Adrenal gland (tissue), 12 donors: ENCODE measurements around the gene ACOX3. TPM values are rescaled to one million over a fixed set of nuclear protein-coding genes. Genes with fewer than 3 reads are reported as not detected.

Experiments
- DNase-seq, 7 donors: peaks; one replicate each; pipeline ENCODE4 v3.0.0-alpha.2; 2019 to 2020
- H3K27ac ChIP-seq, 5 donors: fragments of 200-600 bp; sonication (generic) in 4 of 5; 1 replicate in 3 of 5; 2 replicates in 2 of 5; pipeline versions ENCODE4 v1.5.1 to v1.8.0; 2016 to 2020; ENCODE audit warnings: mild to moderate bottlenecking in 1 of 5
- H3K27me3 ChIP-seq: fragments of 200-600 bp; 2 replicates; pipeline ENCODE4 v1.8.0; 2021
- H3K36me3 ChIP-seq, 2 donors: fragments of 200-600 bp; replicated peaks in 1 of 2; 1 replicate in 1 of 2; 2 replicates in 1 of 2; pipeline versions ENCODE4 v1.5.1 to v1.8.0; 2018 to 2022
- H3K4me1 ChIP-seq, 2 donors: fragments of 200-600 bp; replicated peaks in 1 of 2; 1 replicate in 1 of 2; 2 replicates in 1 of 2; pipeline versions ENCODE4 v1.5.1 to v1.8.0; 2018 to 2021
- H3K4me3 ChIP-seq, 4 donors: fragments of 200-600 bp; sonication (generic) in 3 of 4; one replicate each; pipeline ENCODE4 v1.5.1; 2016 to 2018
- H3K9me3 ChIP-seq, 3 donors: fragments of 200-600 bp; sonication (generic) in 1 of 3; replicated peaks in 1 of 3; 1 replicate in 2 of 3; 2 replicates in 1 of 3; pipeline versions ENCODE4 v1.5.1 to v1.8.0; 2016 to 2021
- POLR2A ChIP-seq, 2 donors: fragments of 450-650 bp; IDR thresholded peaks; one replicate each; pipeline ENCODE4 v1.6.1; 2017; ENCODE audit warnings: antibody characterized with exemption in 2 of 2, mild to moderate bottlenecking in 2 of 2, moderate library complexity in 1 of 2
- WGBS, 4 donors: extraction: QIAGEN DNeasy Blood & Tissue Kit in 2 of 4; methylation state at CpG; one replicate each; pipeline versions ENCODE4 v1.1.5 to v1.1.7; 2013 to 2017; 5-methylcytosine and 5-hydroxymethylcytosine counted together
- intact Hi-C, 2 donors: fragments of 100-400 bp; cut with DNase I; formaldehyde crosslinking; loops; one replicate each; pipeline versions ENCODE4 v1.14.1 to v1.15.0; 2022 to 2023
- polyA plus RNA-seq, 3 donors: library from polyadenylated mRNA; stranded (reverse); fragments of 200-250 nt in 2 of 3; fragments of 350-450 nt in 1 of 3; fragmentation: Illumina TruSeq in 1 of 3; extraction: RNeasy Lipid Tissue Mini Kit (QIAGEN cat#74804) in 1 of 3; gene quantifications; one replicate each; pipeline ENCODE4 v1.2.3, GENCODE V29; 2013 to 2014
- total RNA-seq, 9 donors: library from RNA; depleted of rRNA in 4 of 9; stranded (reverse); fragments of >200 nt in 4 of 9; fragments of 120-200 nt in 1 of 9; fragmentation: NEBNext Ultra II Directional in 1 of 9; extraction: Animal tissue kit (Norgen Biotek cat#: 25700) in 1 of 9; gene quantifications; one replicate each; pipeline versions ENCODE4 v1.1.0 to v1.2.4, GENCODE V29; 2013 to 2023
- TF ChIP-seq, protein P1 (sequence below), 6 experiments: fragments of 450-650 bp in 4 of 6; fragments of 200-600 bp in 2 of 6; sonication (generic) in 1 of 6; IDR thresholded peaks; 1 replicate in 5 of 6; 2 replicates in 1 of 6; pipeline versions ENCODE4 v1.5.1 to v1.8.0; 2016 to 2021; ENCODE audit warnings: antibody characterized with exemption in 6 of 6, mild to moderate bottlenecking in 2 of 6, moderate library complexity in 1 of 6
- donor health status: healthy with polysubstance abuse.
- donor health status: Bipolar disorder and iron deficiency.
- donor health status: DM: yes; HTN: yes; CAD: no.
- donor health status: DM: no; HTN: no; CAD: no.
- donor health status: DM: no; HTN: no; CAD: no.
- donor health status: DM: yes; HTN: yes; CAD: no.

The ACOX3 gene
- total and polyA plus RNA-seq, 12 donors, result 10.4 to 44.2 (median 26.3) TPM

DNA sequence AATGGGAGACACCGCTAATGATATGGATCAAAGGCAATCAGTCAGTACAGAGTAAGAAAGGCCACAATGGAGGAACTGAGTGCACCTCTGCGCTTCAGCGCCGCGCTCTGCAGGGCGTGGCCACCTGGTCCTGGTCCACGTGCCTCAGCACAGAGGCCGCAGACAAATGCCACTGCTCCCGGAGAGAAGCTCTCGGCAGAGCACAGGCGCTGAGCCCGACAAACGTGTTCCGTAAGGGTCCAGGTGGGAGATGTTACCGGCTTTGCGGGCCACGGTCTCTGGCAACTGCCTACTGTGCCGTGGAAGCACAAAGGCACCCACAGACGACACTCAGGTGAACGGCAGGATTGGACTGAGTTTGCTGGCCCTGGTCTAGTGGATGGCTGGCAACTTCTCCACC, 68.9 kb downstream of the ACOX3 start:
- DNase-seq, result no peak
- 94 to 97% (median 96%) methylated on average over 9 to 20 of the region's 20 CpGs for WGBS, 4 donors
- H3K4me1 ChIP-seq, result no peaks in the 10 kb centered on the region
- intact Hi-C loops, result no loop called here
- TF ChIP-seq, protein P1, sequence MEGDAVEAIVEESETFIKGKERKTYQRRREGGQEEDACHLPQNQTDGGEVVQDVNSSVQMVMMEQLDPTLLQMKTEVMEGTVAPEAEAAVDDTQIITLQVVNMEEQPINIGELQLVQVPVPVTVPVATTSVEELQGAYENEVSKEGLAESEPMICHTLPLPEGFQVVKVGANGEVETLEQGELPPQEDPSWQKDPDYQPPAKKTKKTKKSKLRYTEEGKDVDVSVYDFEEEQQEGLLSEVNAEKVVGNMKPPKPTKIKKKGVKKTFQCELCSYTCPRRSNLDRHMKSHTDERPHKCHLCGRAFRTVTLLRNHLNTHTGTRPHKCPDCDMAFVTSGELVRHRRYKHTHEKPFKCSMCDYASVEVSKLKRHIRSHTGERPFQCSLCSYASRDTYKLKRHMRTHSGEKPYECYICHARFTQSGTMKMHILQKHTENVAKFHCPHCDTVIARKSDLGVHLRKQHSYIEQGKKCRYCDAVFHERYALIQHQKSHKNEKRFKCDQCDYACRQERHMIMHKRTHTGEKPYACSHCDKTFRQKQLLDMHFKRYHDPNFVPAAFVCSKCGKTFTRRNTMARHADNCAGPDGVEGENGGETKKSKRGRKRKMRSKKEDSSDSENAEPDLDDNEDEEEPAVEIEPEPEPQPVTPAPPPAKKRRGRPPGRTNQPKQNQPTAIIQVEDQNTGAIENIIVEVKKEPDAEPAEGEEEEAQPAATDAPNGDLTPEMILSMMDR (IDR thresholded peaks at IDR 0.05), result no peak
- no peak for TF ChIP-seq POLR2A (IDR thresholded peaks at IDR 0.05)
- no peaks in the 10 kb centered on the region for H3K27me3 ChIP-seq
- no peak overlapping the region for H3K27ac ChIP-seq
- no peaks in the 10 kb centered on the region for H3K36me3 ChIP-seq
- H3K9me3 ChIP-seq, result no peaks in the 10 kb centered on the region
- H3K4me3 ChIP-seq, result no peak overlapping the region

DNA sequence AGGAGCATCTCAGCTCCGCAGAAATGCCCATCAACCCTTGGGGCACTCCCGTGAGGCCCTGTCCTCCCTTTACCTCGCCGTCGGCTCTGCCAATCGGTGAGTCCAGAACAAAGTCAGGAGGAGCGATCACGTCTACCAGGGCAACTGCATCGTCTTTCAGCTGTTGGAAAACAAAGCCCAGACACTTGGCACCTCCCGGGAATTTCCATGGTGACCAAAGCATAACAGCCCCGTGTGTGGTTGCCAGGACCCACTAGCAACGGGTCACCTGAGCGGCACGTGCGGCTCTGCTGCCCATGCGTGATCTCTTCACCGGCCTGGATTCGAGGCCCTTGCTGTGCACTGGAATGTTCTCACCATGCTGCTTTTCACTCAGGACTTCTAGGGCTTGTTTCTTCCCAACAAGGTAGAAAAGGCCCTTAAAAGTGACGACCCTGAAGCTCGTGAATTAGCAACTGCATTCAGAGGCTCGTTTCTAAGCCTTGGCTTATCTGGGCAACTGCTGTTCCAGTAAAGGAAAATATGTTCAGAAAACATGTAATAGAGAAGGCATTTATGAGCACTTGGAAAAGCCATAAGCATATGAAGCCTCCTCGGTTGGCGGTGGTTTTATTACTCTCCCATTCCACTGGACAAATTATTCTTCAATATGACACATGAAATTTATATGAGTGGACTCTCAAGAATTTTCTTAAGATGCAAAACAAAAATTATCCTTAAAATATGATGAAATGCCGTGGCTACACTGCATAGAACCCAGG, 69.5 kb downstream of the ACOX3 start:
- Histone ChIP-seq H3K27me3 (no peaks in the 10 kb centered on the region), H3K27ac (no peak overlapping the region), H3K36me3 (no peaks in the 10 kb centered on the region), H3K4me1 (no peaks in the 10 kb centered on the region), H3K4me3 (no peak overlapping the region), H3K9me3 (no peaks in the 10 kb centered on the region)
- DNase-seq, result no peak
- TF ChIP-seq POLR2A (IDR thresholded peaks at IDR 0.05), result no peak
- TF ChIP-seq, protein P1 (IDR thresholded peaks at IDR 0.05), result no peak
- 87 to 94% (median 92%) methylated on average over 23 to 24 of the region's 24 CpGs for WGBS, 4 donors
- intact Hi-C loops, result no loop called here

DNA sequence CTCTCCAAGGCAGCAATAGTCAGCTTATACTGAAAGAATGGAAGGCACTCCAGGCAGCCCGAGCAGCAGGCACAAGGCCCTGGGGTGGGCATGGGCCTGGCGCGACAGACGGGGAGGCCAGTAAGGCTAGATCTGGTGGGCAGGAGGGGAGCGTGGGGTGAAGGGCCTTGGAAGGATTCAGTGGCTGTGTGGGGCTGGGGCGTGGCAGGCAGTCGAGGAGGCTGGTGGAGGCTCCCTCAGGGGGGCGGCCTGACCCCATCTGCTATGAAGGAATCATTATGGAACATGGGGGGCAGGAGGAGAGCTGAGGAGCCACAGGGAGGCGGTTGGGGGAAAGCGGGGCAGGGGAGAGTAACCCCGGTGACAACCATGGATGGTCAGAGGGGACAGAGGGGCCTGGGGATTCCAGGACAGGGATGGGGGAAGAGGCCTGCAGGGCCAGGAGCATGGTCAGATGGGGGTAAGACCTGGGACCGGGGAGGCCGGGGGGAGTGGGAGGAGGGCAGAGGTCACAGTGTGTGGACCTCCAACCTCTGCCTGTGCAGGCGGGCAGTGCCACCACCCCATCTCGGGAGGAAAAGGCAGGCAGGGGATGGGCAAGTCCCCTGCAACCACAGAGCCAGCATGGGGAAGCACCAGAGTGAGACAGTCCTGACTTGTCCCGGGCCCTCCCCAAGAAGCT, 70.3 kb downstream of the ACOX3 start:
- TF ChIP-seq, protein P1 (IDR thresholded peaks at IDR 0.05), result no peak
- TF ChIP-seq POLR2A (IDR thresholded peaks at IDR 0.05), result no peak
- no peaks in the 10 kb centered on the region for H3K4me1 ChIP-seq
- no peak overlapping the region for H3K27ac ChIP-seq
- peaks cover 0 to 3% of the 10 kb centered on the region in 2 donors for H3K36me3 ChIP-seq
- no peaks in the 10 kb centered on the region for H3K9me3 ChIP-seq
- intact Hi-C loops, result no loop called here
- no peak overlapping the region for H3K4me3 ChIP-seq
- no peaks in the 10 kb centered on the region for H3K27me3 ChIP-seq
- no peak for DNase-seq
- WGBS, 4 donors, result 92 to 96% (median 94%) methylated on average over 14 to 16 of the region's 16 CpGs

DNA sequence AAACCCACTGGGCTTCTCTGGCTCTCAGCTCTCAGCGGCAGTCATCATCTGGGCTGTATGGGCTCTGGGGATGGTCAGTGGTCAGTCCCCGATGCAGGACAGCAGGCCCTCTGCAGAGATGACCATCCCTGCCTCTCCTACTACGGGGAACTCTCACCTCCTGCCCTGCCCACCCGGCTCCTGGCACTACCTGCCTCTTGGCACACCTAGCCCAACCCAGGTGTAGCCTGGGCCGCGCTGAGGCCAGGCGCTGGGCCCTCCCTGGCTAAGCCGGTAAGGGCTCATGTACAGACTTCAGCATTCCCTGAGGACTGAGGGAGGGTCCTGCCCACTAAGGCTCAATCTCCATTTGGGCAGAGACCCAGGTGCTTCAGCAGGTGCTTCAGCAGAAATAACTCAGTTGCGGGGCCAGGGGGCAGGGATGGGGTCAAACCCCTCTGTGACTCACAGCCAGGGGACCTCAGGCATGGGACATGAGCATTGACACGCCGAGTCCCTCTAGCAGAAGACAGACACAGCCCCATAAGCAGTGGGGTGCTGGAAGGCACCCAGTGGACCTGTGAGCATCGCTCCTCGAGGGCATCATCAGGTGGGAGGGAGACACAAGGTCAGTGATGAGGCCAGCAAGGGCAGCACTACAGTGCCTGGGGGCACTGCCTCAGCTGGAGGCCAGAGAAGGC, 71.0 kb downstream of the ACOX3 start:
- Histone ChIP-seq H3K27ac (no peak overlapping the region), H3K4me3 (no peak overlapping the region), H3K9me3 (no peaks in the 10 kb centered on the region), H3K27me3 (no peaks in the 10 kb centered on the region), H3K4me1 (no peaks in the 10 kb centered on the region), H3K36me3 (peaks cover 0 to 6% of the 10 kb centered on the region in 2 donors)
- 88 to 95% (median 92%) methylated on average over 5 to 13 of the region's 13 CpGs for WGBS, 4 donors
- TF ChIP-seq, protein P1 (IDR thresholded peaks at IDR 0.05), result no peak
- no peak for TF ChIP-seq POLR2A (IDR thresholded peaks at IDR 0.05)
- intact Hi-C loops, result no loop called here
- no peak for DNase-seq
